NCI-H748 (cell line): ENCODE measurements around the gene TSPAN33.
A peak's percentile ranks its signal among the peaks of the same experiment; 100 is the strongest.
"Not testable (repeated sequence)": the region's sequence is repeated elsewhere in the genome, so short reads cannot be mapped to it uniquely, and the experiment has no call there.

Experiments used
- DNase-seq: peaks from one replicate; lab custom pipeline; 2025; ENCODE audit not compliant: unreplicated experiment; lab: John Stamatoyannopoulos, UW

The TSPAN33 gene

GRCh38 chr7:129144095-129144833, at the start of gene TSPAN33:
TSS of gene TSPAN33 (plus strand) at chr7:129144707. CDS start at chr7:129144981, 274 bp downstream.
- DNase-seq: peak; percentile 91

- no peak for DNase-seq
Measured at GRCh38 chr7:129095258-129095657, 49.2 kb upstream of the TSPAN33 start.

- DNase-seq: no peak
Measured at GRCh38 chr7:129098409-129099084, 46.0 kb upstream of the TSPAN33 start.

- DNase-seq: no peak
Measured at GRCh38 chr7:129100827-129101166, 43.7 kb upstream of the TSPAN33 start.

- DNase-seq: no peak
Measured at GRCh38 chr7:129101746-129102145, 42.8 kb upstream of the TSPAN33 start.

GRCh38 chr7:129103561-129104324, 40.8 kb upstream of the TSPAN33 start:
- no peak for DNase-seq

GRCh38 chr7:129108581-129108980, 35.9 kb upstream of the TSPAN33 start:
- no peak for DNase-seq

GRCh38 chr7:129110258-129110981, 34.1 kb upstream of the TSPAN33 start:
- no peak for DNase-seq

GRCh38 chr7:129110982-129111376, 33.5 kb upstream of the TSPAN33 start:
- DNase-seq: no peak

- no peak for DNase-seq
Measured at GRCh38 chr7:129115676-129116075, 28.8 kb upstream of the TSPAN33 start.

GRCh38 chr7:129118182-129118581, 26.3 kb upstream of the TSPAN33 start:
- DNase-seq: no peak

- no peak for DNase-seq
Measured at GRCh38 chr7:129118976-129119375, 25.5 kb upstream of the TSPAN33 start.

- not testable (repeated sequence) for DNase-seq
Measured at GRCh38 chr7:129121501-129122077, 22.9 kb upstream of the TSPAN33 start.

GRCh38 chr7:129122078-129122750, 22.3 kb upstream of the TSPAN33 start:
- no peak for DNase-seq

- DNase-seq: no peak
Measured at GRCh38 chr7:129122751-129123509, 21.6 kb upstream of the TSPAN33 start.

- DNase-seq: no peak
Measured at GRCh38 chr7:129123510-129123857, 21.0 kb upstream of the TSPAN33 start.

- DNase-seq: no peak
Measured at GRCh38 chr7:129126314-129126713, 18.2 kb upstream of the TSPAN33 start.

- DNase-seq: no peak
Measured at GRCh38 chr7:129127154-129127553, 17.4 kb upstream of the TSPAN33 start.

- DNase-seq: no peak
Measured at GRCh38 chr7:129127601-129128000, 16.9 kb upstream of the TSPAN33 start.
